Measurements from ENCODE around the gene TMEM50A.
"Not testable (repeated sequence)": the region's sequence is repeated elsewhere in the genome, so short reads cannot be mapped to it uniquely, and the experiment has no call there.

TMEM50A gene

DNA sequence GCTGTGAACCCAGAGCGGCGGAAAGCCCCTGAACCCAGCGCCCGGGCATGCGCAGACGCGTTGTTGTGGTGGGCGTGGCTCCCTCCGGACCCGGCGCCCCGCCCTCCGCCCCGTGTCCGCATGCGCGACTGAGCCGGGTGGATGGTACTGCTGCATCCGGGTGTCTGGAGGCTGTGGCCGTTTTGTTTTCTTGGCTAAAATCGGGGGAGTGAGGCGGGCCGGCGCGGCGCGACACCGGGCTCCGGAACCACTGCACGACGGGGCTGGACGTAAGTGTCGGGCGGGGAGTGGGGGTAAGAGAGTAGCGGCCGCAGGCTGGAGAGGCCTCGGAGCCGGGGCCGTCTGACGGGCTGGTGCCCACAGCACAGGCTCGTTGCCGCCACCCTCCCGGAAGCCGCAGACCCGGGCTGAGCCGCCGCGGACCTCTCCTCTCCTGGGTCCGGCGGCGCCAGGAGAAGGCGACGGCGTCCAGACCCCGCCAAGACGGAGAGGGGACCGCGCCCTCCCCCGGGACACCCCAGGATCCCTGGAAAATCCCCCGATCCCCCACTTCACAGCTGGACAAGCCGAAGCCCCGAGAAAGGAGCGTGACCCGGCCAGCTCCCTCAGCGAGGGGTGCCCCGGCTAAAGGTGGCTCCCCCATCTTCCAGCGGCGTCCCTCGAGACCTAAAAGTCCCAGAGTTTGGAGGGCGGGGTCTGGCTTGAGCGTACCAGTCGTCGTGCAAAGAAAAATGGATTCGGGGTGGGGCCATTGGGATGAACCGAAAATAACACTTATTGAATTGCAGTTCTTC lies at the start of gene TMEM50A:
Gene TMEM50A (plus strand): TSS at position 147 of the 794 bp plus-strand sequence. CDS start 2,153 bp downstream, outside the sequence.
- DNase-seq: peak; percentile 91

GRCh38 chr1:25288573-25289101 lies 49.5 kb upstream of the TMEM50A start:
- DNase-seq: not testable (repeated sequence)

GRCh38 chr1:25290043-25290442 lies 48.1 kb upstream of the TMEM50A start:
- not testable (repeated sequence) for DNase-seq

DNA sequence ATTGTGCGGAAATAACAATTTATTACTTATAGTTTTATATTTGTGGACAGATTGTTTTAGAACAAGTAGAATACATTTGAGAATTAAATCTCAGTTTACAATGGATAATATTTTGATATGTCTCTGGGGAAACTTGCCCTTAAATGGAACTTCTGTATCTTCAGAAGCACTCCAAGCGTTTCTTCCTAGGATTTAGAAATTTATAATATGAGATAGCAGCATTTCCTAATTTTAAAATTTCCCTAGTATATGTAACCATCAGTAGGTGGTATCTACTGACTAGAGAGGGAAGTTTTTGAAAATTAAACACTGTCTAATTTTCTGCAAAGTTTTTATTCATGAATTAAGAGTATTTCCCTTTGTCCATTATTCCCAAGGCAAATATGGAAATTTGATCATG lies 44.7 kb upstream of the TMEM50A start:
- not testable (repeated sequence) for DNase-seq

GRCh38 chr1:25294889-25295826 lies 43.0 kb upstream of the TMEM50A start:
- not testable (repeated sequence) for DNase-seq

DNA sequence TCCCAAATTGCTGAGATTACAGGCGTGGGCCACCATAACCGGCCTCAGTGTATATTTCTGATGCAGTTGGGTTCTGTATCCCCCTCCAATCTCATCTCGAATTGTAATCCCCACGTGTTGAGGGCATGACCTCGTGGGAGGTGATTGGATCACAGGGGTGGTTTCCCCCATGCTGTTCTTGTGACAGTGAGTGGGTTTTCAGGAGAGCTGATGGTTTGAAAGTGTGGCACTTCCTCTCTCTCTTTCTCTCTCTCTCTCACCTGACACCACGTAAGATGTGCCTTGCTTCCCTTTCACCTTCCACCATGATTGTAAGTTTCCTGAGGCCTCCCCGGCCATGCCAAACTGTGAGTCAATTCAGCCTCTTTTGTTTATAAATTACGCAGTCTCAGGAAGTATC lies 41.6 kb upstream of the TMEM50A start:
- not testable (repeated sequence) for DNase-seq

GRCh38 chr1:25300729-25301128 lies 37.4 kb upstream of the TMEM50A start:
- DNase-seq: not testable (repeated sequence)

GRCh38 chr1:25302330-25302729 lies 35.8 kb upstream of the TMEM50A start:
- not testable (repeated sequence) for DNase-seq

- DNase-seq: not testable (repeated sequence)
These were observed 33.2 kb upstream of the TMEM50A start for GRCh38 chr1:25304936-25305335.

DNA sequence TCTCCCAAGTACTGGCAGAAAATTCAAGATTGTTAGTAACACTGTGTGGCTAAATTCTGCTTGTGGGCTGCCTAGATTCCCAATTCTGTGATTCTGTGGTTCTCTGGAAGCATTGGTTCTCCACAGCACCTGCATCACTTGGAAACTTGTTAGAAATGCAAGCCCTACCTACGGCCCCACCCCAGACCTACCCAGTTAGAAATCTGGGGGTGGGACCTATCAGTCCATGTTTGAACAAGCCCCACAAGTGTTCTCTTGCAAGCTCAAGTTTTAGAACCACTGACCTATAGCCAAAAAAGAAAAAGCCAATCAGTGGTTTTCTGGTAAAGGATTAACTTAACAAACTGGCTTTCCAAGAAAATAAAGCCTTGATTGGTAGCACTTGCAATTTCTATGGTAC lies 30.0 kb upstream of the TMEM50A start:
- not testable (repeated sequence) for DNase-seq

DNA sequence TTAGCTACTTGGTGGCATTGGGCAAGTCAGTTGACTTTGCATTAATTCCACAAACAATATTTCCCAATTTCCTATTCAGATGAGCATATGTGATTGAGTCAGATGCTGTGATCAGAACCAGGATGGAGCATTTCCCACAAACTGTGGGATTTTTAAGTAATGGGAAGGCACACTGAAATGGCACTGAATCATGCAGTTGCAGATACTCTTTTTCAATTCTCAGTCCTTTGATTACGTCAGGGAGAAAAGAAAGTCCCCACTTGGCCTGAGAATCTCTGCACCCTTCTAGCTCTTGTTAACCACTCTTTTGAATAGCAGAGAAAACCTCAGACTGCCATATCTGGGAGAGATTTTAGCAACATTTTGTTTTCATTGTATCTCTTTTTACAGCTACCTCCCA lies 29.0 kb upstream of the TMEM50A start:
- DNase-seq: not testable (repeated sequence)

- not testable (repeated sequence) for DNase-seq
These were observed 28.6 kb upstream of the TMEM50A start for GRCh38 chr1:25309486-25309885.

DNA sequence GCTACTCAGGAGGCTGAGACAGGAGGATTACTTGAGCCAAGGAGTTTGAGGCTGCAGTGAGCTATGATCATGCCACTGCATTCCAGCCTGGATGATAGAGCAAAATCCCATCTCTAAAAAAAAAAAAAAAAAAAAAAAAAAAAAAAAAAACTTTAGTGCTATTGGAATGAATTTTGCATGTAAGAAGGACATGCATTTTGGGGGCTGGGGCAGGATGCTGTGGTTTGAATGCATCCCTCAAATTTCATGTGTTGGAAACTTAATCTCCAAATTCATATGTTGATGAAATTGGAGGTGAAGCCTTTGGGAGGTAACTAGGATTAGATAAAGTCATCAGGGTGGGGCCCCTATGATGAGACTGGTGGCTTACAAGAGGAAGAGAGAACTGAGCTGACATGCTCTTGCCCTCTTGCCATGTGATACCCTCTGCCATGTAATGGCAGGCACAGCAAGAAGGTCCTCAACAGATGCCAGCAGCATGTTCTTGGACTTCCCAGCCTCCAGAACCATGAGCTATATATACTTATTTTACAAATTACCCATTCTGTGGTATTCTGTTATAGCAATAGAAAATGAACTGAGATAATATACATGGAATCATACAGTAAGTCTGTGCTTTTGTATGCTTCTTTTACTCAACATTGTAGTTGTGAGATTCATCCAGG lies 25.2 kb upstream of the TMEM50A start:
- DNase-seq: not testable (repeated sequence)

GRCh38 chr1:25320314-25320938 lies 17.7 kb upstream of the TMEM50A start:
- not testable (repeated sequence) for DNase-seq

DNA sequence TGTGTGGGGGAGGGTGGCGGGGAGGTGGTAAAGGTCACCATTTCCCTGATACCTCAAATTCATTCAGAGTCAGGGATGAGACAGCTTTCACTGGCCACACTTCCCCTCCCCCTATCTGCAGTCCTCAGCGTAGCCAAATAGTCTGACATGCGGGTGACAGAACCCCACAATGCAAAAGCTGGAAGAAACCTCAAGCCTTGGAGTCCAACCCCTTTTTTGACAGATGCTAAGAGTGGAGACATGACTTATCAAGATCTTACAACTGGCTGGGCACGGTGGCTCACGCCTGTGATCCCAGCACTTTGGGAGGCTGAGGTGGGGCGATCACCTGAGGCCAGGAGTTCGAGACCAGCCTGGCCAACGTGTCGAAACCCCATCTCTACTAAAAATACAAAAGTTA lies 16.0 kb upstream of the TMEM50A start:
- not testable (repeated sequence) for DNase-seq

GRCh38 chr1:25324407-25324806 lies 13.7 kb upstream of the TMEM50A start:
- DNase-seq: not testable (repeated sequence)

DNA sequence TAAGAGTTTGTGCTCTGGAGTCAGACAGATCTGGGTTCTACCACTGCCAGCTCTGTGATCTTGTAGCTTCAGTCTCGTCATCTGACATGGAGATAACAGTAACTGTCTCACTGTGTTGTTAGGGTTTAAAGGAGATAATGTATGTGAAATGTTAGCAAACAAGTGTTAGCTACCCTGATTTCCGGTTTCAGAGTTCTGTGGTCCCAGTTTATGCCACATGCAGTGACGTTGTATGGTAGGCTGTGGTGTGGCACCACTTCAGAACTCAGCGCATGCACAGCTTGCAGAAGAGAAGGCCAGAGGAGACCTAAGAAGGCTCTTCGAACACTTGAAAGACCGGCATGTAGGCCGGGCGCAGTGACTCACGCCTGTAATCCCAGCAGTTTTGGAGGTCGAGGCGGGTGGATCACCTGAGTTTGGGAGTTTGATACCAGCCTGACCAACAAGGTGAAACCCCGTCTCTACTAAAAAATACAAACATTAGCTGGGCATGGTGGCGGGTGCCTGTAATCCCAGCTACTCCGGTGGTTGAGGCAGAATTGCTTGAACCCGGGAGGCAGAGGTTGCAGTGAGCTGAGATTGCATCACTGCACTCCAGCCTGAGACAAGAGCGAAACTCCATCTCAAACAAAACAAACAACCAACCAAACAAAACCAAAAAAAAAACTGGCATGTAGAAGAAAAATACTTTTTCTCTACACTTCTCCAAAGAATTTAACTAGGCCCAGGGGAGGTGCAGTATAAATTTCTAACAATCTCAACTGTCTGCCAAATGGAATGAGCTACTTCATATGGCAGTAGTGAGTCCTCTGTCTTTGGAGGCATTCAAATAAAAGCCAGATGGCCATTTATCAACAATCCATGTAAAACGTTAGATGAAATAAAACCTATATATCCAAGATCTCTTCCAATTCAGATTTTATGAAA lies 10.0 kb upstream of the TMEM50A start:
- DNase-seq: not testable (repeated sequence)

GRCh38 chr1:25328791-25329185 lies 9.3 kb upstream of the TMEM50A start:
- not testable (repeated sequence) for DNase-seq

GRCh38 chr1:25329336-25329735 lies 8.8 kb upstream of the TMEM50A start:
- not testable (repeated sequence) for DNase-seq

GRCh38 chr1:25329950-25330349 lies 8.2 kb upstream of the TMEM50A start:
- not testable (repeated sequence) for DNase-seq

DNA sequence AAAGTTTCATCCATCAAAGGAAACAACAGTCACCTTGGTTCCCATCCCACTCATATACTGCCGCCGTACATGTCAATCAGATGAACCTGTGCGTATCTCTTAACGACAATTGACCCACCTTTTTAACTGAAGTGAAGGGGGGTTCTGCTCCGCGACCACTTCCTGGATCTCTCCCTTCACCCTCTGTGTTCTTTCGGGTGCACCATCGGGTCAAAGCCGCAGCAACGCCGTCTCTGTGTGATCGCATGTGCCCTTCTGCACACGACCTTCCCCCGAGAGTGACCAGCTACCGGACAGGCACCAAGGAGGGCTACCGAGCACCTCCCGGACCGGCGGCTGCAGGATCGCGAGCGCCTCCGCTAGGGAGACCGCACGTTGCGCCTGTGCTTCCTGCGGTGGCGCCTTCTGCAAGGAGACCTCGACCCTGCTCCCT lies 1.2 kb upstream of the TMEM50A start:
- peak; percentile 29 for DNase-seq

Data from activated naive CD4-positive, alpha-beta T cell treated with Interleukin-2 at 50 U/mL for 16 hours (primary cell).